GM21528 (cell line): ENCODE results near the gene CHD5.

Experiments
- ATAC-seq: cut with Tn5 transposase; IDR thresholded peaks from one replicate; pipeline ENCODE4 v1.9.1; 2021; ENCODE audit warnings: mild to moderate bottlenecking, moderate library complexity; ENCODE audit not compliant: unreplicated experiment, low FRiP score

Gene CHD5

GRCh38 chr1:6140413-6140812 is 39.7 kb downstream of the CHD5 start:
- no peak for ATAC-seq

- no peak for ATAC-seq
These were observed 42.4 kb downstream of the CHD5 start for GRCh38 chr1:6137758-6138157.

GRCh38 chr1:6136516-6137220 is 43.5 kb downstream of the CHD5 start:
- ATAC-seq, result no peak

- no peak for ATAC-seq
These were observed 45.2 kb downstream of the CHD5 start for GRCh38 chr1:6134741-6135510.

GRCh38 chr1:6134206-6134605 is 45.9 kb downstream of the CHD5 start:
- ATAC-seq, result no peak

GRCh38 chr1:6133146-6133895 is 46.8 kb downstream of the CHD5 start:
- no peak for ATAC-seq

- ATAC-seq, result no peak
These were observed 48.6 kb downstream of the CHD5 start for GRCh38 chr1:6131561-6131960.

GRCh38 chr1:6130596-6130995 is 49.5 kb downstream of the CHD5 start:
- no peak for ATAC-seq

GRCh38 chr1:6130036-6130435 is 50.1 kb downstream of the CHD5 start:
- ATAC-seq, result no peak

GRCh38 chr1:6129313-6129712 is 50.8 kb downstream of the CHD5 start:
- no peak for ATAC-seq

- ATAC-seq, result no peak
These were observed 51.6 kb downstream of the CHD5 start for GRCh38 chr1:6128276-6129081.

GRCh38 chr1:6127587-6128163 is 52.4 kb downstream of the CHD5 start:
- no peak for ATAC-seq

GRCh38 chr1:6126521-6127067 is 53.5 kb downstream of the CHD5 start:
- ATAC-seq, result no peak

GRCh38 chr1:6126028-6126427 is 54.1 kb downstream of the CHD5 start:
- no peak for ATAC-seq

- no peak for ATAC-seq
These were observed 54.8 kb downstream of the CHD5 start for GRCh38 chr1:6125366-6125765.

- ATAC-seq, result no peak
These were observed 55.3 kb downstream of the CHD5 start for GRCh38 chr1:6124746-6125365.

- ATAC-seq, result no peak
These were observed 55.8 kb downstream of the CHD5 start for GRCh38 chr1:6124341-6124740.

GRCh38 chr1:6123816-6124215 is 56.3 kb downstream of the CHD5 start:
- ATAC-seq, result no peak

GRCh38 chr1:6123083-6123482 is 57.0 kb downstream of the CHD5 start:
- no peak for ATAC-seq
